GM21381 (cell line): Measurements from ENCODE around the gene ACAT2.
"Not testable (repeated sequence)": the region's sequence is repeated elsewhere in the genome, so short reads cannot be mapped to it uniquely, and the experiment has no call there.

ENCODE experiments used
- ATAC-seq: cut with Tn5 transposase; IDR thresholded peaks from one replicate; pipeline ENCODE4 v1.9.1; 2021; ENCODE audit warnings: mild to moderate bottlenecking, moderate library complexity; ENCODE audit not compliant: unreplicated experiment

ACAT2 gene

GRCh38 chr6:159807150-159807858 lies 45.5 kb downstream of the ACAT2 start:
- ATAC-seq = no peak

DNA sequence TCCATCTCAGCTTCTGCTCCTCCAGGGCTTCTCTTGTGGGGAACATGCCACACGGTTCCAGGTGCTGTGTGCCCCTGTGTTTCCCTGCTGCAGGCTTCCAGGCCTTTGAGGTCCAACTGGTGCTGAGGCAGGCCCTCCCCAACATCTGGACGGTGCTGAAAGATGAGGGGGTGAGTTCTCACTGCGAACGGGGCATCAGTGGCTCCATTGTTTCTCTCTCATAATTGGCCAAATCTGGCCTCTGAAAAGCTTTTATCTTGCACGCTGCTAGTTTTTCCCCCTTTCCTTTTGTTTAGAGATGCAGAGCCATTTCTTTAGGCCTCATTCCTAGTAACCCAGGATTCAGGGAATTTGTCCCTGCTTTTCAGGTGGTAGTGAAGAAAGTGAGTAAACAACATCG lies 46.8 kb downstream of the ACAT2 start:
- no peak for ATAC-seq

GRCh38 chr6:159809149-159809548 lies 47.3 kb downstream of the ACAT2 start:
- ATAC-seq = no peak

DNA sequence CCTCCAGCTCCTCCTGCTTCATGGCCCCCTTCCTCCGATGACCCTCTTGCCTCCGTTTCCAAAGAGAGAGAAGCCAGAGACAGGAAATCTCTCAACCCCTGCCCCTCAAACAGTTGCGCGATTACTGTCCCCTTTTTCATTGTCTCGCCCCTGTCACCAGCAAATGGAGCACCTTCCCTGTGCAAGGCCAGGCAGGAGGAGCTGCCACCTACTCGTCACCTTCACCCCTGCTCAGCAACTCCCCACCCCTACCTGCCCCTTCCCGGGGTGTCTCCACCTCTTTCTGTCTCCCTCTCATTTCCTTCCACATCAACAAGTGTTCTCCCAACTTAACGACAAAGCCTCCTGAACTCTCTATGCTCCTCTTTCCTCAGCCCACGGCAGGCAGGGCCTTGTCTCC lies 51.9 kb downstream of the ACAT2 start:
- ATAC-seq = no peak

- ATAC-seq = no peak
These were observed 53.6 kb downstream of the ACAT2 start for GRCh38 chr6:159815410-159815809.

- ATAC-seq = not testable (repeated sequence)
These were observed 54.9 kb downstream of the ACAT2 start for GRCh38 chr6:159816775-159817174.

DNA sequence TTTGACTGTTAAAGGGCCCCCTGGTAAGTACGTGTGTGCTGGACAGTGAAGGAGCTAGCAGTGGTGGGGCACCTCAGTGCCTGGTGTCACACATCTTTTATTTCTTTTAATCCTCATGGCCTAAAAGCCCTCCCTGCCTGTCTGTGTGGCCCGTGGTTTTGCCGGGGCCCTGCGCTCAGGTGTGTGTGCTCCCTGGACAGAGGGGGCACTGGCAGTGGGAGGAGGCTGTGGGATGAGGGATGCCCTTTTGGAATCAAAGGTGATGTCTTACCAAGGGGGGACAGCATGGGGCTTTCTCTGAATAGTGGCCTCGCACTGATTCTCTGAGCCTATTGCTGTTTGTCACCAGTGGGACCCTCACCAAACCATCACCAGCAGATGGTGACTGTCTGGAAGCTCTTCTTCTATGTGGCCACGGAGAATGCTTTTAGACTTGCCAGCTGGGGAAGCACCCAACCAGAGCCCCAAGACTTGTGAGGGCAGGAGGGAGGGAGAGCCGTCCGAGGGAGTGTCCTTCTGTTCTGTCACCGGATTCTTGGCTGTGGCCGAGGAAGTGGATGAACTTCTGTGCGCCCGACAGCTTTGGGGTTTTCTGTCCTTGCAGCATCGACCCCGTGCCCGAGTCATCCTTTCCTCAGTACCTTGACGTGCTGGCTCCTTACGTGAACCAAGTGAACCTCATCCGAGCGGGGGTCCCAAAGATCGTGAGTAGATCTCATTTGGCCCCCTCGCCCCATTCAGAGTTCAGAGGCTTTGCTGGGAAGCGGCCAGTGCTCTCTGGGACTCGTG lies 56.3 kb downstream of the ACAT2 start:
- no peak for ATAC-seq

DNA sequence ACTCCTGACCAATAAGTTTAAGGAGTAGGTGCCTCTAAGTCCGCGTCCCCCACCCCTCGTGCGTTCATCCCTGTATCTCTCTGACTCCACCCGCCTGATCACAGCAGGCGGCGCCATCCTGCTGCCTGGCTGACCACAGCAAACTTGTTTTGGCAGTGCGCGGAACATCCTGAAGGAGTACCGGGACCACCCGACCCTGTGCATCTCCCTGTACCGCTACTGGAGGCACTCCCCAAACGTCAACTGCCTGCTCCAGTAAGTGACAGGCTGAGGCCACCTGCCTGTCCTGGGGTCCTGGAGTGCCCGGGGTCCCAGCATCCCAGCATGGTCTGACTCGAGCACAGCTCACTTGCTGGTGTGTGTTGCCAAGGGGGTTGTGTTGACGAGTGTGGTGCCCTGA lies 57.3 kb downstream of the ACAT2 start:
- ATAC-seq = no peak

DNA sequence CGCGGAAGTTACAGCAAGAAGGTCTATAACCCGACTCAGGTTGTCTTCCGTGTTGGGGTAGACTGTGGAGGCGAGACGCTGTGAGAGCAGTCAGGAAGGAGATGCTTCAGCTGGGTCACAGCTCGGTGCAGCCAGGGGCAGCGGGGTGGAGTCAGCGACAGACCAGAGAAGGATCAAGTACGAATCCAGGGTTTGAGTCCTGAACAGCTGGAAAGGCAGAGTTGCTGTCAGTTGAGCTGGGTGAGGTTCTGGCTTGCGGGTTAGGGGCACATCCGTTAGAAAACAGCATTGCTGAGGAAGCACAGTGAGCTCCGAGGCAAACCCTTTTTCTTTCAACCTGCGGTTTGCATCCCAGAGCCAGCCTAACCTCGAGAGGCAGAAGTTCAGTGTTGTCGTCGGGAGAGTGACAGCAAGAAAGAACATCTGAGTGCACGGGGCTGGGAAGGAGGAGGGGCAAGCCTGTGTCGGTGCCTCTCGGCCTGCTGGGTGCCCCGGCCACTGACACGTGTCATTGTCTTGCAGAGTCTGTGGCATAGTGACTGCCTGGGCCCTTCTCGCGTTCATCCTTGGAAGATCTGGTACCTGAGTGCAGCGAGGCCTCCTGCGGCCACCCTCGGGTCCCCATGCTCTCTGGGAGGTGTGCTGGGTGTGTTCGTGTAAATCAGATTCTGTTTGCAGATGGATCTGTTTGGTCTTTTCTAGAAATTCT lies 58.2 kb downstream of the ACAT2 start:
- no peak for ATAC-seq

GRCh38 chr6:159821122-159821521 lies 59.3 kb downstream of the ACAT2 start:
- no peak for ATAC-seq

GRCh38 chr6:159821726-159822125 lies 59.9 kb downstream of the ACAT2 start:
- ATAC-seq = no peak

GRCh38 chr6:159823953-159824352 lies 62.1 kb downstream of the ACAT2 start:
- ATAC-seq = no peak

- ATAC-seq = not testable (repeated sequence)
These were observed 62.8 kb downstream of the ACAT2 start for GRCh38 chr6:159824690-159825089.

DNA sequence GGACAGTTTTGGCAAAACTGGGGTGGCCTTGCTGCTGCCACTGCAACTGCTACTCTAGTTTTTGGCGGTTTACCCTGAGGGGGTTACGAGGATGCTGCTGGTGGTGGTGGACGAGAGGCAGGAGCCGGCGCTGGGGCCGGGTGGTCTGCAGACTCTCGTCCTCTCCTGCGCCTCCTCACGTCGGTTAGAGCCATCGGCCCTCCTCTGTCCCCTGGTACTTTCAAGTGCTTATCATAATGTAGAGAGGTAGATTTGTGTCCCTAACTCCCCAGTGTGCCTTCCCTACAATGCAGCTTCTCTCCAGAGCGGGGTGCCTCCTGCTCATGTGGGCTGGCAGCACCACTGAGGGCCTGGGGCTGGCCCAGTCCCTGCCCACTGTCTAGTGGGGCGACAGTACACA lies 64.2 kb downstream of the ACAT2 start:
- no peak for ATAC-seq

- no peak for ATAC-seq
These were observed 65.3 kb downstream of the ACAT2 start for GRCh38 chr6:159826968-159827647.

DNA sequence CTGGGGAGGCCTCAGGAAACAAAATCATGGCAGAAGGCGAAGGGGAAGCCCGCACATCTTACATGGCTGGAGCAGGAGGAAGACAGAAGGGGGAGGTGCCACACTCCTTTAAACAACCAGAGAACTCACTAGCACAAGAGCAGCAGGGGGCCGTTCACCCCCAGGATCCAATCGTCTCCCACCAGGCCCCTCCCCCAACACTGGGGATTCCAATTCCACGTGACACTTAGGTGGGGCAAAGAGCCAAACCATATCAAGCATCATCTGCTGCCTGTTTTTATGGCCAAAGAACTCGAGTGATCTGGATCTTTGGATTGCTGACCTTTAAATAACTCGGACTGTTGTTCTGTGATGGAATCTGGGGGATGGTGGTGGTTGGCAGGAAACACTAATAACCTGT lies 66.2 kb downstream of the ACAT2 start:
- no peak for ATAC-seq
